Esophagus muscularis mucosa (tissue), 4 donors: Measurements from ENCODE around the gene CD34. TPM values are rescaled to one million over a fixed set of nuclear protein-coding genes. Genes with fewer than 3 reads are reported as not detected.

Source experiments
- DNase-seq: peaks from one replicate; pipeline ENCODE4 v3.0.0-alpha.2; 2017; ENCODE audit errors: extremely low spot score
- H3K27ac ChIP-seq, 4 donors: fragments of 200-600 bp; sonication (generic); replicated peaks in 1 of 4; 1 replicate in 3 of 4; 2 replicates in 1 of 4; pipeline ENCODE4 v1.5.1; 2016 to 2019; ENCODE audit warnings: mild to moderate bottlenecking in 1 of 4
- H3K27me3 ChIP-seq, 4 donors: fragments of 200-600 bp; sonication (generic); one replicate each; pipeline versions ENCODE4 v1.5.1 to v1.6.0; 2016 to 2019
- H3K36me3 ChIP-seq, 4 donors: fragments of 200-600 bp; sonication (generic); one replicate each; pipeline ENCODE4 v1.5.1; 2016 to 2019
- H3K4me1 ChIP-seq, 4 donors: fragments of 200-600 bp; sonication (generic); one replicate each; pipeline ENCODE4 v1.5.1; 2016 to 2019
- H3K4me3 ChIP-seq, 4 donors: fragments of 200-600 bp; sonication (generic); 1 replicate in 2 of 4; 2 replicates in 2 of 4; pipeline ENCODE4 v1.5.1; 2016 to 2019; ENCODE audit warnings: mild to moderate bottlenecking in 4 of 4, moderate library complexity in 1 of 4
- H3K9me3 ChIP-seq, 4 donors: fragments of 200-600 bp; sonication (generic); 1 replicate in 3 of 4; 2 replicates in 1 of 4; pipeline ENCODE4 v1.5.1; 2016 to 2019
- CTCF ChIP-seq, 3 experiments: fragments of 200-600 bp in 2 of 3; fragments of 450-650 bp in 1 of 3; sonication (generic) in 2 of 3; IDR thresholded peaks; one replicate each; pipeline ENCODE4 v1.5.1; 2017 to 2019; ENCODE audit warnings: antibody characterized with exemption in 3 of 3, mild to moderate bottlenecking in 2 of 3, moderate library complexity in 1 of 3
- EP300 ChIP-seq: sonication (generic); formaldehyde crosslinking; IDR thresholded peaks from one replicate; pipeline ENCODE4 v1.6.1; 2017; ENCODE audit warnings: antibody characterized with exemption
- POLR2A ChIP-seq: fragments of 450-650 bp; IDR thresholded peaks from one replicate; pipeline ENCODE4 v1.6.1; 2017; ENCODE audit warnings: antibody characterized with exemption, moderate library complexity, mild to moderate bottlenecking, low read depth
- POLR2AphosphoS5 ChIP-seq, 2 donors: sonication (generic); formaldehyde crosslinking; IDR thresholded peaks; one replicate each; pipeline ENCODE4 v1.6.1; 2017; ENCODE audit warnings: antibody characterized with exemption in 2 of 2
- WGBS: methylation state at CpG from one replicate; pipeline ENCODE4 v1.1.5; 2018; 5-methylcytosine and 5-hydroxymethylcytosine counted together
- intact Hi-C: fragments of 100-400 bp; cut with DNase I; formaldehyde crosslinking; loops from one replicate; pipeline ENCODE4 v1.15.1; 2023
- total RNA-seq, 4 donors: library from RNA; depleted of rRNA; stranded (reverse); fragments of >200 nt; gene quantifications; one replicate each; pipeline versions ENCODE4 v1.1.0 to v1.2.1, GENCODE V29; 2016

CD34 gene
- total RNA-seq, 4 donors from 2014 or later: 70.2 to 136 (median 93.3) TPM

- Histone ChIP-seq H3K4me1 (peaks cover 95 to 99% (median 97%) of the 10 kb centered on the region in 4 donors), H3K36me3 (peaks cover 0 to 4% (median 0%) of the 10 kb centered on the region in 4 donors), H3K9me3 (no peaks in the 10 kb centered on the region), H3K4me3 (no peak overlapping the region), H3K27ac (peak overlapping the region; percentile 45 to 99 (median 78)), H3K27me3 (no peaks in the 10 kb centered on the region)
- DNase-seq: no peak
- no peak for TF ChIP-seq EP300
- no peak for TF ChIP-seq POLR2A
- intact Hi-C loops: loop anchor here (5.0 kb wide), 1 partner anchor 128 kb away; no protein-coding TSS in a partner anchor
- 88% methylated on average over 7 of the region's 7 CpGs for WGBS
These were observed 76.8 kb downstream of the CD34 start for GRCh38 chr1:207833956-207834660.

- no peak for DNase-seq
- whole genome bisulfite sequencing: 77% methylated on average over 6 of the region's 6 CpGs
- no peaks in the 10 kb centered on the region for H3K9me3 ChIP-seq
- H3K36me3 ChIP-seq: peaks cover 0 to 4% (median 0%) of the 10 kb centered on the region in 4 donors
- intact Hi-C loops: loop anchor here (5.0 kb wide), 1 partner anchor 129 kb away; no protein-coding TSS in a partner anchor
- no peaks in the 10 kb centered on the region for H3K27me3 ChIP-seq
- H3K4me3 ChIP-seq: no peak overlapping the region
- H3K4me1 ChIP-seq: peaks cover 95 to 99% (median 97%) of the 10 kb centered on the region in 4 donors
- TF ChIP-seq EP300: no peak
- TF ChIP-seq POLR2AphosphoS5 (IDR thresholded peaks at IDR 0.05): no peak
- no peak for TF ChIP-seq CTCF (IDR thresholded peaks at IDR 0.05)
- TF ChIP-seq POLR2A: no peak
- peak overlapping the region; percentile 45 to 99 (median 78) for H3K27ac ChIP-seq
These were observed 77.5 kb downstream of the CD34 start for GRCh38 chr1:207833381-207833780.

GRCh38 chr1:207832796-207833195 is 78.1 kb downstream of the CD34 start:
- peaks cover 95 to 99% (median 97%) of the 10 kb centered on the region in 4 donors for H3K4me1 ChIP-seq
- WGBS: 94% methylated on average over 8 of the region's 8 CpGs

GRCh38 chr1:207831517-207832327 is 79.2 kb downstream of the CD34 start:
- no peak overlapping the region for H3K4me3 ChIP-seq
- H3K9me3 ChIP-seq: no peaks in the 10 kb centered on the region
- peak overlapping the region; percentile 59 to 99 (median 82) for H3K27ac ChIP-seq
- H3K27me3 ChIP-seq: no peaks in the 10 kb centered on the region
- TF ChIP-seq POLR2AphosphoS5 (IDR thresholded peaks at IDR 0.05): no peak
- TF ChIP-seq POLR2A: no peak
- no peak for TF ChIP-seq CTCF (IDR thresholded peaks at IDR 0.05)
- intact Hi-C loops: loop anchor here (5.0 kb wide), 1 partner anchor 131 kb away; no protein-coding TSS in a partner anchor
- 61% methylated on average over 8 of the region's 9 CpGs for WGBS
- peaks cover 0 to 4% (median 0%) of the 10 kb centered on the region in 4 donors for H3K36me3 ChIP-seq
- H3K4me1 ChIP-seq: peaks cover 95 to 99% (median 97%) of the 10 kb centered on the region in 4 donors
- no peak for DNase-seq

More at GRCh38 chr1:207832796-207833195, 78.1 kb downstream of the CD34 start:
- intact Hi-C loops: loop anchor here (5.0 kb wide), 1 partner anchor 130 kb away; no protein-coding TSS in a partner anchor
- Histone ChIP-seq H3K4me3 (no peak overlapping the region), H3K27me3 (no peaks in the 10 kb centered on the region), H3K27ac (peak overlapping the region; percentile 59 to 99 (median 82)), H3K9me3 (no peaks in the 10 kb centered on the region), H3K36me3 (peaks cover 0 to 4% (median 0%) of the 10 kb centered on the region in 4 donors)
- TF ChIP-seq POLR2A (no peak), POLR2AphosphoS5 (IDR thresholded peaks at IDR 0.05) (no peak), CTCF (IDR thresholded peaks at IDR 0.05) (no peak), EP300 (no peak)
- DNase-seq: no peak

Other genes starting within 250 kb of the CD34 start
- 10 to 100 TPM; 65.6 to 86.4 (median 69.2) TPM for gene CD46, start 159.1 kb downstream of the CD34 start, total RNA-seq